ENCODE results near the gene ANO6. TPM values are rescaled to one million over a fixed set of nuclear protein-coding genes. Genes with fewer than 3 reads are reported as not detected.

ANO6 gene
- total RNA-seq, 2 donors from 2014 or later, result 47.2 to 48.9 TPM

DNA sequence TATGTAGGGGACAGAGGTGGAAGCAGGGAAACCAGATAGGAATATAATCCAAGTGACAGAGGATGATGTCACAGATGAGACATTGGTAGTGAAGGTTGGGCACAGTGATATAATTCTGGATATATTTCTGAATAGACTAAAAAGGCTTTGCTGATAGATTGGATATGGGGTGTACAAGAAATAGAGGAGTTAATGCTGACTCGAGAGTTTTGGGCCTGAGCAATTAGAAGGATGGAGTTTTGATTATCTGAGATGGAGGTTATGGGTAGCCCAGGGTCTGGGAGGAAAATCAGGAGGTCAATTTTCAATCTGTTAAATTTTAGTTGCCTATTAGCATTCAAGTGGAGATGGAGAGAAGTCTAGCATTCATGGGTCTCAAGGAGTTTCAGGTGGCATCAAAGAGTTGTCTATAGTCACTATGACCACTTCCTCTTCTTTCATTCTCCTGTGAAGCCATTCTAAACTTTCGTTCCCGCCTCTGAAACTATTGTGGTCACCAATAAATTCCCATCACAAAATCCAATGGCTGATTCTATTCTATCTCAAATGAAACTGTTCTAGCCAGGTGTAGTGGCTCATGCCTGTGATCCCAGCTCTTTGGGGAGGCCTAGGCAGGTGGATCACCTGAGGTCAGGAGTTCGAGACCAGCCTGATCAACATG lies 10.6 kb upstream of the ANO6 start:
- intact Hi-C loops (cut with DNase I), result no loop called here
- DNase-seq (no peak), ATAC-seq (no peak)

GRCh38 chr12:45208604-45209487 lies 7.0 kb upstream of the ANO6 start:
- intact Hi-C loops (cut with DNase I), result no loop called here
- ATAC-seq, result no peak
- DNase-seq, result no peak

DNA sequence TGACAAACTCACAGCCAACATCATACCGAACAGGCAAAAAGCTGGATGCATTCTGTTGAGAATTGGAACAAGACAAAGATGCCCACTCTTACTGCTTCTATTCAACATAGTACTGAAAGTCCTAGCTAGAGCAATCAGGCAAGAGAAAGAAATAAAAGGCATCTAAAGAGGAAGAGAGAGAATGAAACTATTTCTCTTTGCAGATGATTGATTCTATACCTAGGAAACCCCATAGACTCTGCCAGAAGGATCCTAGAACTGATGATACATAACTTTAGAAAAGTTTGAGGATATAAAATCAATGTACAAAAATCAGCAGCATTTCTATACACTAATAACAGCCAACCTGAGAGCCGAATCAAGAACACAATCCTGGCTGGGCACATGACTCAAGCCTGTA lies 6.1 kb upstream of the ANO6 start:
- intact Hi-C loops (cut with DNase I), result no loop called here
- no peak for ATAC-seq
- no peak for DNase-seq

DNA sequence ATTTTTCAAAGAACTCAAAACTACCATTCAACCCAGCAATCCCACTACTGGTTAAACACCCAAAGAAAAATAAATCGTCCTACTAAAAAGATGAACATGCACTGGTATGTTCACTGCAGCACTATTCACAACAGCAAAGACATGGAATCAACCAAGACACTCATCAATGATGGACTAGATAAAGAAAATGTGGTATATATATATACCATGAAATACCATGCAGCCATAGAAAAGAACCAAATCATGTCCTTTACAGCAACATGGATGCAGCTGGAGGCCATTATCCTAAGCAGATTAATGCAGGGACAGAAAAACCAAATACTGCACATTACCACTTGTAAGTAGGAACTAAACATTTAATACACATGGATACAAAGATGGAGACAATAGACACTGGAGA lies 3.8 kb upstream of the ANO6 start:
- intact Hi-C loops (cut with DNase I), result no loop called here
- no peak for ATAC-seq
- DNase-seq, result no peak

DNA sequence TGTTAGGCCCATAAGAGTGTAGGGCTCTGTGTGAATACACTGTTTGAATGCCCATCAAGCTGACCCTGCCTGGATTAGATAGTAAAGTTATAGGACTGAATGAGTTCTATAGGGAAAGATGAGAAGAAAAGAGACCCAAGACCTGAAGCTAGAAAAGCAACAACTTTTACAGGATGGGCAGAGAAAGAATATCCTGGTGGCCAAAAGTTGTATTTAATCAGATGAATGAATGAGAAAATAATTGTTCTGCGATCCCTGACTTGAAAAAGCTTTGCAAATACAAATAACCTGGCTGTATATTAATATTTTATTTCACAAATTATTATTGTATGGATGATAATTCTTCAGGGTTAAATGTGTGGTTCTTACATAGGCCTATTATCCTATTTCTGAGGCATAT lies 2.8 kb upstream of the ANO6 start:
- DNase-seq, result no peak
- no peak for ATAC-seq
- intact Hi-C loops (cut with DNase I), result no loop called here

DNA sequence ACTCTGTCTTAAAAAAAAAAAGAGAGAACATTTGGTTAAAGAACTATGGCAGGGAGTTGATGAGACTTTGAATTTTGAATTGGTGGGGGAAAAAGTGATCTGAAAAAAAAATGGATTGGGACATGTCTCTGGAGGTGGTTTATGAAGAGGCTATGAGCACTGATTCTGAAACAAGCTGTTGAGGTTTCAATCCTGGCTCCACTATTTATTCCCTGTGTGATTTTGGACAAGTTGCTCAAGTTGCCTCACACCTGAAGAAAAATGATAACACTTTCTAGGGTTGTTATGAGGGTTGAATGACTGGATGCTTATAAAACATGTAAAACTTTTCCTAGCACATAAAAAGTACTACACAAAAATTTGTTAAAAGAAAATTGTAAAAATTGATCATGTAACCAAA lies 1.8 kb upstream of the ANO6 start:
- ATAC-seq (no peak), DNase-seq (no peak)
- intact Hi-C loops (cut with DNase I), result loop anchor here in 1 of 2 donors (2.0 kb wide), 1 partner anchor 55 kb away; no protein-coding TSS in a partner anchor

DNA sequence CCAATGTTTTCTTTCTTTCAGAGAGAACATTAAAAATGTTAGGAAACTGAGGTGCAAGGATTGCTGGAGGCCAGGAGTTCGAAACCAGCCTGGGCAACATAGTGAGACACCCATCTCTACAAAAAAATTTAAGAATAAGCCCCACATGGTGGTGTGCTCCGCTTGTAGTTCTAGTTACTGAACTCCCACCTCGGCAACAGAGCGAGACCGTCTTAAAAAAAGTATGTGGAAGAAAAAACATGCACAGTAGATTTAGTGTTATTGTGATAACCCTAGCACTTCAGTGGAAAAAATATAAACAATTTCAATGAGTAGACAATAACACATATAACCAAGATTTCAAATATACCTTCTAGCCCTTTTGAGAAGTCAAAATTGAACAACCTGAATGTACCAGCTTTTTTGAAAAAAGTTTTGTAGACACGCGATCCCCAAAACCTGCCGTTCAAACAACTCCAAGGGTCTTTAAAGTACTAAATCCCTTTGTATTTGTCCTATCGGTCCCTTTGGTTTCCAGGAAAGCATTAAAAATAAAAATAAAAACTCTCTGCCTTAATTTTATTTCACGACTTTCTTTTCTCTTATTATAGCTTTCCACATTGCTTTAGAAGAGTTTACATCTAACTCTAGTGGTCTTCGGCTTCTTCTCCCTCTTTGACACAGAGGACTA lies 1.0 kb upstream of the ANO6 start:
- no peak for DNase-seq
- intact Hi-C loops (cut with DNase I), result loop anchor here in 1 of 2 donors (2.0 kb wide), 1 partner anchor 54 kb away; no protein-coding TSS in a partner anchor
- peak in 1 of 2 donors; percentile 14 for ATAC-seq

- DNase-seq, result peak; percentile 60
- ATAC-seq, result peak; percentile 75 to 78
- intact Hi-C loops (cut with DNase I), result no loop called here
Measured at GRCh38 chr12:45216230-45216982, 511 bp downstream of the ANO6 start.

DNA sequence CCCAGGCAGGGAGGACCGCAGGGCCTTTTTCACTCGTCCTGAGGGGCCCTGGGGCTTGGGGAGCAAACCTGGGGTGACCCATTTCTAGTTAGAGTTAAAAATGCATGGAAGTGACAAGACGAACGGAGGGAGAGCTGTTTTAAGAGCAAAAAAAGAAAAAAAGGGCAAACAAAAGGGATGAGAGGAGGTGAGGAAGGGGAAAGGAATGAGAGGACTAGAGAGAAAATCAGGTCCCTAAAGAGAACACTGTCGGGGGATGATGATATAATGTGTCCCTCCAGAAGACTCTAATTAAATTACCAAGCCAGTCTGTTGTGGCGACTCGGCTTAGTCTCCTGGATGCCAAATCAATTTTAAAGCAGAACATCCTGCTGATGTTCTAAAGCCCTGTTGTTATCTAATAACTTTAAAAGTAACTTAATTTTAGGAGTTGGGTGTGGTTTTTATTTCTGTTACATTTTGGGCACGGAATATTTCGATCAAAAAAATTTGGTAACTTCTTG lies 1.1 kb downstream of the ANO6 start:
- DNase-seq, result no peak
- no peak for ATAC-seq
- intact Hi-C loops (cut with DNase I), result no loop called here

DNA sequence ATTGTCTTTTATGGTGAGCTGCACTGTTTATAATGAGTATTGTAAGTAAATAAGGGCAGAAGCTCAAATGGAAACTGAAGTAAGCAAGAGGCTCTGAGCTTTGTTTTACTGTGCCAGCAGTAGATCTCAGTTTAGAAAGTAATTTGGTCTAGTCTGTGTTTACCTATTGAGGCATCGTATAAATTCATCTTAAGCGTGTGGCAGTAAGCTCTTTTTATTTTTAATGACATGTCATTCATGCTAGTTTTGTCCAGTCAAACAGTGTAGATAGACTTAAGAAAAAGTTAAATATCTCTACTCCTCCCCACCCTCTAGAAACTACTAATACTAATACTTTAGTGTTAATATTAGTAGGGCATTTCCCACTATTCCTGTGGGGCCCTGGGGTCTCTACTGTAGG lies 2.0 kb downstream of the ANO6 start:
- intact Hi-C loops (cut with DNase I), result no loop called here

DNA sequence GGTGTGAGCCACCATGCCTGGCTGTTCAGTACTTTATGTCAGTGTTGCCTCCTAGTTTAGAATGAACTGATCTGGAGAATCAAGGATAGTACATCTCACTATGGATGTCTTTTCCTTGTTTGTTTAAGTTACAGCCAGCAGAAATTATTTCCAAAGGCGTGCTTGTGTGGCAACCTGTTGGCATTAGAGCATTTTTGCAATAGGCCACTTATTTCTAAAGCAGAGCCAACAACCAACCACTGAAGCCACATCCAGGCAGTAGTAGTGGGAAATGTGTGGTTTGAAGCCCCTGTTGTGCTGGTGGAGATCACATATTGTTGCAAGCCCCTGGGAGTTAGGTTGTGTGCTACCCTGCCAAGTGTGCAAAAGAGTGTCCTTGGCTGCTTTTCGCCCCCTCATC lies 3.7 kb downstream of the ANO6 start:
- no peak for ATAC-seq
- intact Hi-C loops (cut with DNase I), result no loop called here
- DNase-seq, result no peak

More for the DNA sequence above, 2.0 kb downstream of the ANO6 start:
- DNase-seq (no peak), ATAC-seq (no peak)

- intact Hi-C loops (cut with DNase I), result no loop called here
- no peak for ATAC-seq
- no peak for DNase-seq
Measured at GRCh38 chr12:45220363-45220931, 4.6 kb downstream of the ANO6 start.

- intact Hi-C loops (cut with DNase I), result no loop called here
- no peak for DNase-seq
- ATAC-seq, result no peak
Measured at GRCh38 chr12:45220969-45221368, 5.1 kb downstream of the ANO6 start.

GRCh38 chr12:45223868-45224267 lies 8.0 kb downstream of the ANO6 start:
- ATAC-seq (no peak), DNase-seq (no peak)

DNA sequence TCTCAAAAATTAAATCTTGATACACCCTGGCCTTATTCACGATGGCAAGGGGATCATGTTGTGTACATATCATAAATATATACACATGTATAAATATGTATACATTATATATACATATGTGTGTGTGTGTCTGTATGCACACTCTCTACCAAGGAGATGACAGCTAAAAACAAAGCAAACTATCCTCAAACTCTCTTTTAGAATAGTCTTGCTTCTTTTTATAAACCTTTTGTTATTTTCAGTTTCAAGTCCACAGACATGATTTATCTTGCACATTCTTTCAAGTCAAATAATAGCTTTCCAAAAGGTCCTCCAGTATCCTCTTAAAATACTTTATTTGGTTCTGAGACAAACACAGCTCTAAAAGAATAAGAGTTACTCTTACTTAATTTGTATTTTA lies 8.4 kb downstream of the ANO6 start:
- DNase-seq, result no peak
- ATAC-seq, result no peak
- intact Hi-C loops (cut with DNase I), result no loop called here

More at GRCh38 chr12:45223868-45224267, 8.0 kb downstream of the ANO6 start:
- intact Hi-C loops (cut with DNase I), result no loop called here

DNA sequence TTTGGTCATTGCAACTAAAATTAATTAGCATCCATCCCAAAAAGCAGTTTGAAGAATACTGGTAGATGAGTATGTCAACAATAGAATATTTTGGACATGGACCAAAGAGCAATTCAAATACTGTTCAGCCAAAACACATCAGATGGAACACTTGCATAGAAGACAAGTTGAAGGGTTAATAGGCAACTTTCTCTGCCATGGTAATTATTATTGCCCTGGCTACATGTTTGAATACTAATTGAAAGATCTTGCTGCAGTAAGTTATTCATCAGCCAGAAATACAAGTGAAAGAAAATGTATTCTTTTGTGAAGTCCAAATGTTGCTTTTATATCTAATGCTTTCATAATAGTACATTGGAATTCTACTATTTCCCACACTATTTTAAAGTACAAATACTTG lies 10.1 kb downstream of the ANO6 start:
- intact Hi-C loops (cut with DNase I), result no loop called here
- DNase-seq (no peak), ATAC-seq (no peak)

DNA sequence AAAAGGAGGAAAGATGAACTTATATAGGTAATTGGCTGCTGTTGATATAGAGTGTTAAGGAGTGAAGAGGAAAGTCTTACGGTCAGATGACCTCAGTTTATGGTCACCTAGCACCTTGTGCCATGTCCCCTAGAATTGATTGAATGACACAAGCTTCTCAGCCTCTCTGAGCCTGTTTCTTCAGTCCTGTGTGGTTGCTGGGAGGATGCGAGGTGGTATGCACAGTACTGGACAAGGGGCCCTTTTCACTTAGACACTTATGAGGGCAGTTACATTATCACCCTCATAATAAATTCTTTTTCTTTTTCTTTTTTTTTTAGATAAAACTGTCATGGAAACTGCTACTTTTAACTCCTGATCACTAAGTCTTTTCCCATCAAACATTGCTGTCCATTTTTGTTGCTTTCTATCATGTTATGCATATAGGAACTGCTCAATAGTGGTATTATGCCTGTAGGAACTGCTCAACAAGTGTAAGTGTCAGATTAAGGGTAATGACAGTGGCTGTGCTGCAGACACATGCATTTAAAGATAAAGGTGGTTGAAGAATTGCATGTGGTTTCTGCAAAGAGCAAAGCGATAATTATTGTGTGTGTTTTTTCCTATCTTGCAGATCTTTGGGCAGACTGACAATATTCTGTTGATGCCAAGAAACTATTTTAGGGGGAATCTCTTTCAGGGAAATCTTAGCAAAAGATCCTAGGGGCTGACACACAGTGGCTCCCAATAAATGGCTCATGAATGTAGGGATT lies 11.6 kb downstream of the ANO6 start:
- intact Hi-C loops (cut with DNase I), result no loop called here
- ATAC-seq, result no peak
- DNase-seq, result no peak

GRCh38 chr12:45231515-45232145 lies 15.7 kb downstream of the ANO6 start:
- DNase-seq (no peak), ATAC-seq (no peak)
- intact Hi-C loops (cut with DNase I), result no loop called here
